Measurements from ENCODE around the gene HOXC4. TPM values are rescaled to one million over a fixed set of nuclear protein-coding genes. Genes with fewer than 3 reads are reported as not detected.
"Not testable (repeated sequence)": the region's sequence is repeated elsewhere in the genome, so short reads cannot be mapped to it uniquely, and the experiment has no call there.

HOXC4 gene
- polyA plus RNA-seq, 3 donors: not detected

- H3K27ac ChIP-seq (ENCODE audit: low read depth in 1 of 2, low read length in 2 of 2): no peak overlapping the region
Observed at GRCh38 chr12:54075409-54075808, 21.8 kb downstream of the HOXC4 start.

GRCh38 chr12:54075974-54076373 is 22.3 kb downstream of the HOXC4 start:
- Histone ChIP-seq H3K9me3 (replicated peaks in 1 of 2; ENCODE audit: control insufficient read depth in 1 of 2, insufficient read depth in 1 of 2, low read length in 2 of 2) (no peaks in the 10 kb centered on the region), H3K4me3 (replicated peaks in 1 of 3; ENCODE audit: low read depth in 2 of 3, low read length in 3 of 3) (no peak overlapping the region), H3K27ac (ENCODE audit: low read depth in 1 of 2, low read length in 2 of 2) (no peak overlapping the region), H4K20me1 (ENCODE audit: insufficient read depth, low read length) (no peaks in the 10 kb centered on the region), H3K27me3 (ENCODE audit: control insufficient read depth in 2 of 2, insufficient read depth in 2 of 2, low read length in 2 of 2) (peaks cover 23 to 44% of the 10 kb centered on the region in 2 donors), H3K4me2 (replicated peaks; ENCODE audit: extremely low read depth, low read length, poor library complexity, severe bottlenecking) (no peak overlapping the region), H3K9ac (ENCODE audit: insufficient read depth, low read length, poor library complexity, severe bottlenecking) (no peak overlapping the region), H3K4me1 (ENCODE audit: control insufficient read depth in 1 of 2, insufficient read depth in 2 of 2, low read length in 2 of 2) (no peaks in the 10 kb centered on the region), H2AFZ (ENCODE audit: insufficient read depth, low read depth, low read length, poor library complexity, severe bottlenecking) (no peak overlapping the region), H3K36me3 (replicated peaks in 1 of 2; ENCODE audit: control insufficient read depth in 1 of 2, insufficient read depth in 2 of 2, low read length in 2 of 2) (no peaks in the 10 kb centered on the region), H3K79me2 (ENCODE audit: insufficient read depth, low read length) (no peaks in the 10 kb centered on the region)
- H3K4me1 Mint-ChIP-seq: peaks cover 4% of the 10 kb centered on the region
- H3K36me3 Mint-ChIP-seq: no peaks in the 10 kb centered on the region
- no peak overlapping the region for H3K4me3 Mint-ChIP-seq
- TF ChIP-seq CTCF (IDR thresholded peaks at IDR 0.05): no peak
- no peak for DNase-seq
- H3K27ac Mint-ChIP-seq: no peak overlapping the region
- no peaks in the 10 kb centered on the region for H3K9me3 Mint-ChIP-seq
- intact Hi-C loops (cut with micrococcal nuclease): no loop called here
- H3K27me3 Mint-ChIP-seq (ENCODE audit: low read depth in 3 of 3): peaks cover 35 to 53% (median 53%) of the 10 kb centered on the region in 3 donors

More at GRCh38 chr12:54075409-54075808, 21.8 kb downstream of the HOXC4 start:
- Mint-ChIP-seq H3K4me3 (no peak overlapping the region), H3K9me3 (no peaks in the 10 kb centered on the region), H3K27ac (no peak overlapping the region), H3K36me3 (no peaks in the 10 kb centered on the region), H3K4me1 (no peaks in the 10 kb centered on the region), H3K27me3 (ENCODE audit: low read depth in 3 of 3) (peaks cover 37 to 51% (median 49%) of the 10 kb centered on the region in 3 donors)
- Histone ChIP-seq H2AFZ (ENCODE audit: insufficient read depth, low read depth, low read length, poor library complexity, severe bottlenecking) (no peak overlapping the region), H3K27me3 (ENCODE audit: control insufficient read depth in 2 of 2, insufficient read depth in 2 of 2, low read length in 2 of 2) (peaks cover 29 to 42% of the 10 kb centered on the region in 2 donors), H3K9me3 (replicated peaks in 1 of 2; ENCODE audit: control insufficient read depth in 1 of 2, insufficient read depth in 1 of 2, low read length in 2 of 2) (no peaks in the 10 kb centered on the region), H3K4me1 (ENCODE audit: control insufficient read depth in 1 of 2, insufficient read depth in 2 of 2, low read length in 2 of 2) (no peaks in the 10 kb centered on the region), H3K4me3 (replicated peaks in 1 of 3; ENCODE audit: low read depth in 2 of 3, low read length in 3 of 3) (no peak overlapping the region), H3K36me3 (replicated peaks in 1 of 2; ENCODE audit: control insufficient read depth in 1 of 2, insufficient read depth in 2 of 2, low read length in 2 of 2) (no peaks in the 10 kb centered on the region), H3K4me2 (replicated peaks; ENCODE audit: extremely low read depth, low read length, poor library complexity, severe bottlenecking) (no peak overlapping the region), H3K79me2 (ENCODE audit: insufficient read depth, low read length) (no peaks in the 10 kb centered on the region), H4K20me1 (ENCODE audit: insufficient read depth, low read length) (no peaks in the 10 kb centered on the region), H3K9ac (ENCODE audit: insufficient read depth, low read length, poor library complexity, severe bottlenecking) (no peak overlapping the region)
- WGBS (ENCODE audit: insufficient coverage): 84% methylated on average over 3 of the region's 6 CpGs
- intact Hi-C loops (cut with micrococcal nuclease): no loop called here
- no peak for DNase-seq
- TF ChIP-seq CTCF (IDR thresholded peaks at IDR 0.05): no peak

GRCh38 chr12:54077843-54078242 is 24.2 kb downstream of the HOXC4 start:
- intact Hi-C loops (cut with micrococcal nuclease); H3K27ac ChIP-seq (ENCODE audit: low read depth in 1 of 2, low read length in 2 of 2); H3K4me1 ChIP-seq (ENCODE audit: control insufficient read depth in 1 of 2, insufficient read depth in 2 of 2, low read length in 2 of 2); H3K4me2 ChIP-seq (replicated peaks; ENCODE audit: extremely low read depth, low read length, poor library complexity, severe bottlenecking); H3K36me3 Mint-ChIP-seq; H3K36me3 ChIP-seq (replicated peaks in 1 of 2; ENCODE audit: control insufficient read depth in 1 of 2, insufficient read depth in 2 of 2, low read length in 2 of 2); H4K20me1 ChIP-seq (ENCODE audit: insufficient read depth, low read length); H3K9me3 ChIP-seq (replicated peaks in 1 of 2; ENCODE audit: control insufficient read depth in 1 of 2, insufficient read depth in 1 of 2, low read length in 2 of 2); H3K9ac ChIP-seq (ENCODE audit: insufficient read depth, low read length, poor library complexity, severe bottlenecking); H3K79me2 ChIP-seq (ENCODE audit: insufficient read depth, low read length); DNase-seq; H3K4me3 ChIP-seq (replicated peaks in 1 of 3; ENCODE audit: low read depth in 2 of 3, low read length in 3 of 3); H2AFZ ChIP-seq (ENCODE audit: insufficient read depth, low read depth, low read length, poor library complexity, severe bottlenecking); H3K9me3 Mint-ChIP-seq: not testable (repeated sequence)
- H3K27me3 Mint-ChIP-seq (ENCODE audit: low read depth in 3 of 3): peaks cover 45 to 58% (median 56%) of the 10 kb centered on the region in 3 donors
- H3K27me3 ChIP-seq (ENCODE audit: control insufficient read depth in 2 of 2, insufficient read depth in 2 of 2, low read length in 2 of 2): peaks cover 14 to 47% of the 10 kb centered on the region in 2 donors
- peak overlapping the region; percentile 17 to 76 for H3K4me3 Mint-ChIP-seq
- 66% methylated on average over 4 of the region's 10 CpGs for WGBS (ENCODE audit: insufficient coverage)
- peaks cover 17% of the 10 kb centered on the region for H3K4me1 Mint-ChIP-seq
- H3K27ac Mint-ChIP-seq: peak overlapping the region in 1 of 7 donors; percentile 75

Data from CD14-positive monocyte (primary cell).